Adrenal gland (tissue), 12 donors: Measurements from ENCODE around the gene SLC9A9. TPM values are rescaled to one million over a fixed set of nuclear protein-coding genes. Genes with fewer than 3 reads are reported as not detected.

Experiments used
- DNase-seq, 7 donors: peaks; one replicate each; pipeline ENCODE4 v3.0.0-alpha.2; 2019 to 2020
- H3K27ac ChIP-seq, 5 donors: fragments of 200-600 bp; sonication (generic) in 4 of 5; 1 replicate in 3 of 5; 2 replicates in 2 of 5; pipeline versions ENCODE4 v1.5.1 to v1.8.0; 2016 to 2020; ENCODE audit warnings: mild to moderate bottlenecking in 1 of 5
- H3K27me3 ChIP-seq: fragments of 200-600 bp; 2 replicates; pipeline ENCODE4 v1.8.0; 2021
- H3K36me3 ChIP-seq, 2 donors: fragments of 200-600 bp; replicated peaks in 1 of 2; 1 replicate in 1 of 2; 2 replicates in 1 of 2; pipeline versions ENCODE4 v1.5.1 to v1.8.0; 2018 to 2022
- H3K4me1 ChIP-seq, 2 donors: fragments of 200-600 bp; replicated peaks in 1 of 2; 1 replicate in 1 of 2; 2 replicates in 1 of 2; pipeline versions ENCODE4 v1.5.1 to v1.8.0; 2018 to 2021
- H3K4me3 ChIP-seq, 4 donors: fragments of 200-600 bp; sonication (generic) in 3 of 4; one replicate each; pipeline ENCODE4 v1.5.1; 2016 to 2018
- H3K9me3 ChIP-seq, 3 donors: fragments of 200-600 bp; sonication (generic) in 1 of 3; replicated peaks in 1 of 3; 1 replicate in 2 of 3; 2 replicates in 1 of 3; pipeline versions ENCODE4 v1.5.1 to v1.8.0; 2016 to 2021
- CTCF ChIP-seq, 6 experiments: fragments of 450-650 bp in 4 of 6; fragments of 200-600 bp in 2 of 6; sonication (generic) in 1 of 6; IDR thresholded peaks; 1 replicate in 5 of 6; 2 replicates in 1 of 6; pipeline versions ENCODE4 v1.5.1 to v1.8.0; 2016 to 2021; ENCODE audit warnings: antibody characterized with exemption in 6 of 6, mild to moderate bottlenecking in 2 of 6, moderate library complexity in 1 of 6
- POLR2A ChIP-seq, 2 donors: fragments of 450-650 bp; IDR thresholded peaks; one replicate each; pipeline ENCODE4 v1.6.1; 2017; ENCODE audit warnings: antibody characterized with exemption in 2 of 2, mild to moderate bottlenecking in 2 of 2, moderate library complexity in 1 of 2
- WGBS, 4 donors: extraction: QIAGEN DNeasy Blood & Tissue Kit in 2 of 4; methylation state at CpG; one replicate each; pipeline versions ENCODE4 v1.1.5 to v1.1.7; 2013 to 2017; 5-methylcytosine and 5-hydroxymethylcytosine counted together
- intact Hi-C, 2 donors: fragments of 100-400 bp; cut with DNase I; formaldehyde crosslinking; loops; one replicate each; pipeline versions ENCODE4 v1.14.1 to v1.15.0; 2022 to 2023
- polyA plus RNA-seq, 3 donors: library from polyadenylated mRNA; stranded (reverse); fragments of 200-250 nt in 2 of 3; fragments of 350-450 nt in 1 of 3; fragmentation: Illumina TruSeq in 1 of 3; extraction: RNeasy Lipid Tissue Mini Kit (QIAGEN cat#74804) in 1 of 3; gene quantifications; one replicate each; pipeline ENCODE4 v1.2.3, GENCODE V29; 2013 to 2014
- total RNA-seq, 9 donors: library from RNA; depleted of rRNA in 4 of 9; stranded (reverse); fragments of >200 nt in 4 of 9; fragments of 120-200 nt in 1 of 9; fragmentation: NEBNext Ultra II Directional in 1 of 9; extraction: Animal tissue kit (Norgen Biotek cat#: 25700) in 1 of 9; gene quantifications; one replicate each; pipeline versions ENCODE4 v1.1.0 to v1.2.4, GENCODE V29; 2013 to 2023
- donor health status: healthy with polysubstance abuse.
- donor health status: Bipolar disorder and iron deficiency.
- donor health status: DM: yes; HTN: yes; CAD: no.
- donor health status: DM: no; HTN: no; CAD: no.
- donor health status: DM: no; HTN: no; CAD: no.
- donor health status: DM: yes; HTN: yes; CAD: no.

SLC9A9 gene
- total and polyA plus RNA-seq, 12 donors, result 4.2 to 23.7 (median 13.5) TPM

- Histone ChIP-seq H3K27me3 (no peaks in the 10 kb centered on the region), H3K9me3 (no peaks in the 10 kb centered on the region), H3K4me1 (peaks cover 0 to 13% of the 10 kb centered on the region in 2 donors), H3K36me3 (no peaks in the 10 kb centered on the region), H3K4me3 (no peak overlapping the region), H3K27ac (peak overlapping the region in 2 of 5 donors; percentile 26 to 29)
- DNase-seq, result peak in 6 of 7 donors; percentile 48 to 82 (median 58)
- intact Hi-C loops, result no loop called here
- WGBS, 4 donors, result 45 to 49% (median 48%) methylated on average over 9 of the region's 9 CpGs
- no peak for TF ChIP-seq CTCF (IDR thresholded peaks at IDR 0.05)
- no peak for TF ChIP-seq POLR2A (IDR thresholded peaks at IDR 0.05)
These were observed 61.8 kb downstream of the SLC9A9 start for GRCh38 chr3:143786219-143787191.

DNA sequence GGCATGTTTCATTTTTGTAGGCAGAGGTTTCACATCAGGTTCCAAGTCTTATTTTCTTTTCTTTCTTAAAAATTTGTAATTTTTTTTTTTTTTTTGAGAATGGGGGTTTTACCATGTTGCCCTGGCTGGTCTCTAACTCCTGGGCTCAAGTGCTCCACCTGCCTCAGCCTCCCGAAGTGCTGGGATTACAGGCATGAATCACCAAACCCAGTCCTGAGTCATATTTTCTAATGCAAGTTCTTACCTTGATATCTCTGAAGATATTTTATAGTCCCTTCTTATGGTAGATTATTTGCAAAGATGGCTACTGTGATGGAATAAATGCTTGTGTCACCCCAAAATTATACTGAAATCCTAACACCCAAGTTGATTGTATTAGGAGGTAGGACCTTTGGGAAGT lies 63.8 kb downstream of the SLC9A9 start:
- Histone ChIP-seq H3K9me3 (no peaks in the 10 kb centered on the region), H3K27me3 (no peaks in the 10 kb centered on the region), H3K4me3 (no peak overlapping the region), H3K4me1 (peaks cover 0 to 13% of the 10 kb centered on the region in 2 donors), H3K36me3 (no peaks in the 10 kb centered on the region), H3K27ac (no peak overlapping the region)
- no peak for TF ChIP-seq POLR2A (IDR thresholded peaks at IDR 0.05)
- no peak for TF ChIP-seq CTCF (IDR thresholded peaks at IDR 0.05)
- 65 to 89% (median 75%) methylated on average over 1 of the region's 1 CpG for WGBS, 4 donors
- intact Hi-C loops, result loop anchor here in 1 of 2 donors (5.0 kb wide), 1 partner anchor 168 kb away; no protein-coding TSS in a partner anchor
- no peak for DNase-seq

GRCh38 chr3:143783851-143784370 lies 64.4 kb downstream of the SLC9A9 start:
- H3K36me3 ChIP-seq, result no peaks in the 10 kb centered on the region
- TF ChIP-seq POLR2A (IDR thresholded peaks at IDR 0.05), result no peak
- TF ChIP-seq CTCF (IDR thresholded peaks at IDR 0.05), result no peak
- no peak overlapping the region for H3K4me3 ChIP-seq
- no peak overlapping the region for H3K27ac ChIP-seq
- WGBS, 4 donors, result 69 to 84% (median 79%) methylated on average over 4 of the region's 4 CpGs
- DNase-seq, result no peak
- peaks cover 0 to 13% of the 10 kb centered on the region in 2 donors for H3K4me1 ChIP-seq
- no peaks in the 10 kb centered on the region for H3K27me3 ChIP-seq
- H3K9me3 ChIP-seq, result no peaks in the 10 kb centered on the region
- intact Hi-C loops, result loop anchor here in 1 of 2 donors (5.0 kb wide), 1 partner anchor 168 kb away; no protein-coding TSS in a partner anchor

DNA sequence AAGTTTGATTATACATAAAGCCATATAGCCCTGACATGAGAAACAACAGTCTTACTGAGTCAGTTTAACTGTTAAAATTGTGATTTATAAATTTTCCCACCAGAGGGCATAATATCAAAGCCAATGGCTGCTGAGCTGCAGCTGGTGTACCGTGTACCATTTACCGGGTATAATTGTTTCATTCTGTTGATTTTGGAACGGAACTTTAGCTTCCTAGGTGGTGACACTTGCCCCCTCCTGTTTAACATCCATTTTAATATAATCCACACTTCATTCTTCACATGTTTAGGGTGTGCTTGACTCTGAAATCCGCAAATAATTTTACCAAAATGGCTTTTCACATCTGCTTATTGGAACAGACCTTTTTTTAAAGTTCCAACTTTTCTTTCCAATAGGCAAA lies 72.8 kb downstream of the SLC9A9 start:
- H3K27me3 ChIP-seq, result no peaks in the 10 kb centered on the region
- H3K27ac ChIP-seq, result no peak overlapping the region
- H3K36me3 ChIP-seq, result no peaks in the 10 kb centered on the region
- TF ChIP-seq CTCF (IDR thresholded peaks at IDR 0.05), result peak; percentile 45 to 69 (median 56)
- no peak for TF ChIP-seq POLR2A (IDR thresholded peaks at IDR 0.05)
- intact Hi-C loops, result no loop called here
- H3K4me3 ChIP-seq, result peak overlapping the region in 1 of 4 donors; percentile 50
- H3K9me3 ChIP-seq, result no peaks in the 10 kb centered on the region
- H3K4me1 ChIP-seq, result peaks cover 0 to 12% of the 10 kb centered on the region in 2 donors
- 12 to 22% (median 13%) methylated on average over 4 of the region's 4 CpGs for WGBS, 4 donors
- DNase-seq, result peak in 1 of 7 donors; percentile 25
